ENCODE results near the gene NAALADL2.

- TF ChIP-seq CTCF (conservative IDR thresholded peaks at IDR 0.05 in 1 of 2, IDR thresholded peaks at IDR 0.05 in 1 of 2; ENCODE audit: extremely low read depth in 1 of 2, insufficient read depth in 1 of 2, low read depth in 1 of 2, low read length in 2 of 2) (no peak), EZH2 (IDR thresholded peaks at IDR 0.05; ENCODE audit: borderline replicate concordance, low read length) (no peak)
These were observed 760.2 kb downstream of the NAALADL2 start for GRCh38 chr3:175619369-175619768.

All from mammary epithelial cell (primary cell).